ENCODE results near the gene AMIGO3. TPM values are rescaled to one million over a fixed set of nuclear protein-coding genes. Genes with fewer than 3 reads are reported as not detected.
A peak's percentile ranks its signal among the peaks of the same experiment; 100 is the strongest.

Gene AMIGO3
- total RNA-seq, 1 donor from 2014 or later, result 0.35 TPM

GRCh38 chr3:49706456-49707112 is 12.9 kb downstream of the AMIGO3 start:
- no peak for DNase-seq (ENCODE audit: low spot score)
- peaks cover 11% of the 10 kb centered on the region for H3K36me3 Mint-ChIP-seq (ENCODE audit: low read depth)

GRCh38 chr3:49705390-49705960 is 14.0 kb downstream of the AMIGO3 start:
- TF ChIP-seq CTCF (IDR thresholded peaks at IDR 0.05), result no peak
- no peak for DNase-seq (ENCODE audit: low spot score)

More at GRCh38 chr3:49706456-49707112, 12.9 kb downstream of the AMIGO3 start:
- Mint-ChIP-seq H3K4me3 (ENCODE audit: unreplicated experiment) (no peak overlapping the region), H3K27me3 (ENCODE audit: low read depth) (no peaks in the 10 kb centered on the region), H3K27ac (ENCODE audit: unreplicated experiment) (no peak overlapping the region), H3K4me1 (ENCODE audit: low read depth) (peaks cover 2% of the 10 kb centered on the region), H3K9me3 (ENCODE audit: low read depth) (no peaks in the 10 kb centered on the region)
- TF ChIP-seq CTCF (IDR thresholded peaks at IDR 0.05), result no peak

GRCh38 chr3:49704629-49705028 is 14.9 kb downstream of the AMIGO3 start:
- no peak for TF ChIP-seq CTCF (IDR thresholded peaks at IDR 0.05)
- no peak for DNase-seq (ENCODE audit: low spot score)
- Mint-ChIP-seq H3K27me3 (ENCODE audit: low read depth) (no peaks in the 10 kb centered on the region), H3K9me3 (ENCODE audit: low read depth) (no peaks in the 10 kb centered on the region), H3K4me1 (ENCODE audit: low read depth) (peaks cover 2% of the 10 kb centered on the region), H3K4me3 (ENCODE audit: unreplicated experiment) (no peak overlapping the region), H3K36me3 (ENCODE audit: low read depth) (peaks cover 11% of the 10 kb centered on the region), H3K27ac (ENCODE audit: unreplicated experiment) (no peak overlapping the region)

More at GRCh38 chr3:49705390-49705960, 14.0 kb downstream of the AMIGO3 start:
- Mint-ChIP-seq H3K4me1 (ENCODE audit: low read depth) (peaks cover 2% of the 10 kb centered on the region), H3K36me3 (ENCODE audit: low read depth) (peaks cover 11% of the 10 kb centered on the region), H3K4me3 (ENCODE audit: unreplicated experiment) (no peak overlapping the region), H3K9me3 (ENCODE audit: low read depth) (no peaks in the 10 kb centered on the region), H3K27ac (ENCODE audit: unreplicated experiment) (no peak overlapping the region), H3K27me3 (ENCODE audit: low read depth) (no peaks in the 10 kb centered on the region)

GRCh38 chr3:49703956-49704355 is 15.5 kb downstream of the AMIGO3 start:
- TF ChIP-seq CTCF (IDR thresholded peaks at IDR 0.05), result no peak
- peaks cover 11% of the 10 kb centered on the region for H3K36me3 Mint-ChIP-seq (ENCODE audit: low read depth)
- H3K9me3 Mint-ChIP-seq (ENCODE audit: low read depth), result no peaks in the 10 kb centered on the region
- no peak overlapping the region for H3K4me3 Mint-ChIP-seq (ENCODE audit: unreplicated experiment)
- H3K27me3 Mint-ChIP-seq (ENCODE audit: low read depth), result no peaks in the 10 kb centered on the region
- peak overlapping the region; percentile 75 for H3K27ac Mint-ChIP-seq (ENCODE audit: unreplicated experiment)
- no peak for DNase-seq (ENCODE audit: low spot score)
- H3K4me1 Mint-ChIP-seq (ENCODE audit: low read depth), result peaks cover 5% of the 10 kb centered on the region

GRCh38 chr3:49703443-49703927 is 16.0 kb downstream of the AMIGO3 start:
- no peaks in the 10 kb centered on the region for H3K27me3 Mint-ChIP-seq (ENCODE audit: low read depth)
- no peak overlapping the region for H3K27ac Mint-ChIP-seq (ENCODE audit: unreplicated experiment)
- TF ChIP-seq CTCF (IDR thresholded peaks at IDR 0.05), result peak; percentile 87
- peaks cover 11% of the 10 kb centered on the region for H3K36me3 Mint-ChIP-seq (ENCODE audit: low read depth)
- DNase-seq (ENCODE audit: low spot score), result no peak
- H3K4me3 Mint-ChIP-seq (ENCODE audit: unreplicated experiment), result no peak overlapping the region
- no peaks in the 10 kb centered on the region for H3K9me3 Mint-ChIP-seq (ENCODE audit: low read depth)
- peaks cover 7% of the 10 kb centered on the region for H3K4me1 Mint-ChIP-seq (ENCODE audit: low read depth)

All from chondrocyte (in vitro differentiated cells).